Loucy (cell line): ENCODE measurements around the gene THTPA.

Experiments
- EZH2phosphoT487 ChIP-seq: fragments of 200-600 bp; IDR thresholded peaks from 2 replicates; pipeline ENCODE4 v1.6.1; 2018; ENCODE audit warnings: antibody characterized with exemption, mild to moderate bottlenecking, moderate library complexity, borderline replicate concordance
- TF ChIP-seq, protein P1 (sequence below): fragments of 200-600 bp; sonication (generic); conservative IDR thresholded peaks from 2 replicates; pipeline ENCODE4 v1.5.1; 2014; ENCODE audit warnings: mild to moderate bottlenecking, antibody characterized with exemption, low read length

DNA sequence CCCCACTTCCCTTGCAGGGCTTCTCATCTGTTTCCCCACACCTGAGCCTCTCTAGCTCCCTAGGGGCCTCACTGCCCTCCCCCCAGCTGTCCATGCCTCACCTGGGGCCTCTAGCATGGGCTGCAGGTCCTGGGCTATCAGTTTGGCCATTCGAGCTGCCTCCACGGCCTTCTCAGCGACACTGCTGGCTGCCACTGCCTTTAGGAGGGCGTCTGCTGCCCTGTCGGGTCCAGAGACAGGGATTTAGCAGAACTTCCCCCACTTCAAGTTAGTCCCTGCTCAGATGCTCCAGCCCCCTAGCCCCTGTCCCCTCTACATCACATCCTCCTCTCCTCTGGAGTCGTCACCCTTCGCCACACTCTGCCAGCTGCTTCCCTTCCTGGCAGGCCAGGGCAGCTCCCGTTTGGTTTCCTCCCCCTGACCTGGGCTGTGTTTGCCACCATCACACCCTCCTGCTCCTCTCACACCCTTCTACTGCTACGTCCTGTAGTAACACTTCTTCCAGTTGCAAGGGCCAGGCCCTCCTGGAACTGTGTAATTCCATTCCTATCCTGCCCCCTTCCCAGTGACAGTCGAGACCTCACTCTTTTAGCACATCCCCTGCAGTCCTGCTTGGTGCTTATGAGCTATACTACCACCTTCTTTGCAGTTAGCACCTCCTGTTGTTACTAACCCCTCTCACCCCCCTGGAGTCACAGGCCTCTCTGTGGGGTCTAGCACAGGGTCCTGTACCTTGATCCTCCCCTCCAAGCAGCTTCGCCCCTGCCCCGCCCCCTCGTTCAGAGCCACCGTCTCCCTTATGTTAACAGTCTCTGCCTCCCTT lies 15.8 kb downstream of the THTPA start:
- TF ChIP-seq, protein P1, sequence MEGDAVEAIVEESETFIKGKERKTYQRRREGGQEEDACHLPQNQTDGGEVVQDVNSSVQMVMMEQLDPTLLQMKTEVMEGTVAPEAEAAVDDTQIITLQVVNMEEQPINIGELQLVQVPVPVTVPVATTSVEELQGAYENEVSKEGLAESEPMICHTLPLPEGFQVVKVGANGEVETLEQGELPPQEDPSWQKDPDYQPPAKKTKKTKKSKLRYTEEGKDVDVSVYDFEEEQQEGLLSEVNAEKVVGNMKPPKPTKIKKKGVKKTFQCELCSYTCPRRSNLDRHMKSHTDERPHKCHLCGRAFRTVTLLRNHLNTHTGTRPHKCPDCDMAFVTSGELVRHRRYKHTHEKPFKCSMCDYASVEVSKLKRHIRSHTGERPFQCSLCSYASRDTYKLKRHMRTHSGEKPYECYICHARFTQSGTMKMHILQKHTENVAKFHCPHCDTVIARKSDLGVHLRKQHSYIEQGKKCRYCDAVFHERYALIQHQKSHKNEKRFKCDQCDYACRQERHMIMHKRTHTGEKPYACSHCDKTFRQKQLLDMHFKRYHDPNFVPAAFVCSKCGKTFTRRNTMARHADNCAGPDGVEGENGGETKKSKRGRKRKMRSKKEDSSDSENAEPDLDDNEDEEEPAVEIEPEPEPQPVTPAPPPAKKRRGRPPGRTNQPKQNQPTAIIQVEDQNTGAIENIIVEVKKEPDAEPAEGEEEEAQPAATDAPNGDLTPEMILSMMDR, result no peak
- TF ChIP-seq EZH2phosphoT487, result no peak
